AG10803 (cell line): Measurements from ENCODE around the gene LDB2.
A peak's percentile ranks its signal among the peaks of the same experiment; 100 is the strongest.

ENCODE experiments used
- DNase-seq: peaks from one replicate; pipeline ENCODE4 v3.0.0; 2010; ENCODE audit warnings: low read depth
- H3K4me3 ChIP-seq: 2 replicates; pipeline ENCODE4 v1.5.1; 2011; ENCODE audit warnings: mild to moderate bottlenecking, low read length, control low read depth
- TF ChIP-seq, protein P1 (sequence below): conservative IDR thresholded peaks from 2 replicates; pipeline ENCODE4 v1.5.1; 2011; ENCODE audit warnings: mild to moderate bottlenecking, low read length, control low read depth, inconsistent platforms

Gene LDB2

DNA sequence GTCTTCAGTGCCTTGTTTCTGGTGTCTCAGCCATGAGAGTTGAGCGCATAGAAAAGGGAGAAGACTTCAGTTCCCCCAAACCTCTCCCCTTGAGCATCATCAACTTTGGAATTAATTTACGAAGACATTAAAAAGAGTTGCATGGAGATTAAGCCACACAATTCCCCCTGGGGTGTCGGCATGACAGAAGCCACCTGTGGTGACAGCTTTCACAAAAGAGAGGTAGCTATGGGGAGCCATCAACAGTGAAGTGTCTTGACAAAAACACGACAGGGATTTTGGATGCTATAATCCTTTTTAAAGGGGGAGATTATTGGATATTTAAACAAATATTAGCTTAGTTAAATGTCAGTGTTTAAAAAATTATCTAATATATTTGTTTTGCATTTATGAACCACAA is 307.6 kb downstream of the LDB2 start:
- no peak overlapping the region for H3K4me3 ChIP-seq
- no peak for DNase-seq
- TF ChIP-seq, protein P1, sequence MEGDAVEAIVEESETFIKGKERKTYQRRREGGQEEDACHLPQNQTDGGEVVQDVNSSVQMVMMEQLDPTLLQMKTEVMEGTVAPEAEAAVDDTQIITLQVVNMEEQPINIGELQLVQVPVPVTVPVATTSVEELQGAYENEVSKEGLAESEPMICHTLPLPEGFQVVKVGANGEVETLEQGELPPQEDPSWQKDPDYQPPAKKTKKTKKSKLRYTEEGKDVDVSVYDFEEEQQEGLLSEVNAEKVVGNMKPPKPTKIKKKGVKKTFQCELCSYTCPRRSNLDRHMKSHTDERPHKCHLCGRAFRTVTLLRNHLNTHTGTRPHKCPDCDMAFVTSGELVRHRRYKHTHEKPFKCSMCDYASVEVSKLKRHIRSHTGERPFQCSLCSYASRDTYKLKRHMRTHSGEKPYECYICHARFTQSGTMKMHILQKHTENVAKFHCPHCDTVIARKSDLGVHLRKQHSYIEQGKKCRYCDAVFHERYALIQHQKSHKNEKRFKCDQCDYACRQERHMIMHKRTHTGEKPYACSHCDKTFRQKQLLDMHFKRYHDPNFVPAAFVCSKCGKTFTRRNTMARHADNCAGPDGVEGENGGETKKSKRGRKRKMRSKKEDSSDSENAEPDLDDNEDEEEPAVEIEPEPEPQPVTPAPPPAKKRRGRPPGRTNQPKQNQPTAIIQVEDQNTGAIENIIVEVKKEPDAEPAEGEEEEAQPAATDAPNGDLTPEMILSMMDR: no peak

DNA sequence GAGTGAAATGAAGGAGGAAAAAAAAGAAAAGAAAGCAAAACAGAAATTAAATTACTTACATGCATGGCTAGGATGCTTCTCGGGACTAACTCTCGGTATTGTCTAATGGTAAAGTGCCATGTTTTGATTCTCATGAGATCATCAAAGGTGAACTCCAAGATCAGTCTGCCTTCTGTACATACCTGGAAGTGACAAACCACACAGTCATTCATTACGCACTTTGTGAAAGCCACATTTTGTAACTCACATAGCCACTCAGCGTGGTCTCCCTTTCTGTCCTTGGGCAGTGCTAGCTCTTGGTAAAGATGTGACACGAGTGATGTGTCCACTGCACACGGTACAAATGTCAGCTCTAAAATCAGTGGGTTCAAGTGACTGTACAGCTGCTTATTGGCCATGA is 309.8 kb downstream of the LDB2 start:
- no peak for DNase-seq
- TF ChIP-seq, protein P1: no peak

DNA sequence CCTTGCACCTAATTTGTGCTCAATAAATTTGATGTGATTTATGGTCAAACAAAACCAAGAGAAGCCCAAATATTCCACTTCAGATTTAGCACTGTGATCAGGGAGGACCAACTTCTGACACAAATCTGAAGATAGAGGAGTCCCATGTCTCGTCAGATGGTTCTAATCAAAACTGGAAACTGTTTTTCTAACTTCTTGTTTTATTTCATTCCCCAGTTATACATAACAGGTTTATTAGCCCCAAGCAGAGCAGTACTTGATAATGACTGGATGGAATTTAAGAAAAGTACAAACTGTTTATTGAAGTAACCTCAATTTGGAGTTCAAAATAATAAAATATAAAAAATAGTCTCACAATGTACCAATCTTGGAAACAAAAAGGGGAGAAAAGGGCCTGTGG is 310.3 kb downstream of the LDB2 start:
- no peak for DNase-seq
- TF ChIP-seq, protein P1: no peak
- no peak overlapping the region for H3K4me3 ChIP-seq

More for the DNA sequence above, 309.8 kb downstream of the LDB2 start:
- no peak overlapping the region for H3K4me3 ChIP-seq

DNA sequence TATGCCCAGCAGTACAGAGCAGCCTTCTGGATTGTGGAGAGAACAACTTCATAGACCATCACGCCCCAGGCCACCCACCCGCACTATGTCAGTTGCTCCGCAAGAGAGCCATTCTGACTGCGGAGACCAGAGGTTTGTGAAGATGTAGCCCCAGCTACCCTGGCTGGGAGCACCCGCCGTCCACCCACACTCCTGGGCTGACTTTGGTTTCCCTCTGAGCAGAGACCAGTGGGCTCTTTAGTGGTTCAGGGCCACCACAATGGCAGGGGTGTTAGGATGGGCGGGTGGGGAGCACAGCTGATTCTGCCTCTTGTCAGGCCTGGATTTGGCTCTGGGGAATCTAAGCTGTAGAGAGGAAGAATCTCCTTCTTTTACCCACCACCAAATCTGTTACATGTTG is 313.4 kb downstream of the LDB2 start:
- DNase-seq: no peak
- no peak overlapping the region for H3K4me3 ChIP-seq
- TF ChIP-seq, protein P1: no peak

DNA sequence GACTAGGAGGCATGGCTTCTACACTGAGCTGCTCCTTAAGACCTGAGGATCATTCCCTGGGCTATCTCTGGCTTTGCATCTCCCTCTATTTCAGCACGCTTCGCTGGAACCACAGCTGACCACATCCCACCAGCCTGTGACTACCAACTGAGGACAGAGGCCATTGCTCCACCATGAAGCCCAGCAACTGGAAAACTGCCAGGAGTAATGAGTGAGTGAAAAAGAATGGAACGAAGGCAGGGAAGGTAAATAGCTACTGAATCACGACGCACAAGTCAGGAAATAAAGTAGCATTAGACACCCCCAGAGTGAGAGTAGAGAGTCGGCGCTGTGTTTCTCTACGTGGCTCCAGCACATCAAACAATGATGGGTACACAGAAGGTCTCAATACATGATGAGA is 314.7 kb downstream of the LDB2 start:
- DNase-seq: peak; percentile 38
- no peak overlapping the region for H3K4me3 ChIP-seq
- TF ChIP-seq, protein P1: no peak

DNA sequence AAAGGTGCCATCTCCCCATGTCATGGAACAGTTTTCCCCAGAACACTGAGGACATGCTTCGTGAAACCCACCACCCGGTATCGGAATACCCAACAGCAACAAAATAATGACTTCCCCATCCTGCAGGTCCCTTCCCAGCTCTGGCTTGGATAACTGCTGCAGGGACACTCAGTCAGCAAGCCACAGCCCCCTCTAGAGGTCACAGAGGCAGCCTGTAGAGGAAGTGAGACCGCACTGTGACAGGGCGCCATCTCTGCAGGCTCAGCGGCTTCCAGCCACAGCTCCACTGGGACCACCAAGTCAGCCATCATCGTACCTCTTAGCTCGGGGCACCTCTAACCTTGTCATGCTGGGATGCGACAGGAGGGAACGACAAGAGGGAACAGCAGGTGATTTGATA is 315.9 kb downstream of the LDB2 start:
- DNase-seq: no peak
- TF ChIP-seq, protein P1: no peak; the same call in 1 of the 2 replicates
- H3K4me3 ChIP-seq: no peak overlapping the region

DNA sequence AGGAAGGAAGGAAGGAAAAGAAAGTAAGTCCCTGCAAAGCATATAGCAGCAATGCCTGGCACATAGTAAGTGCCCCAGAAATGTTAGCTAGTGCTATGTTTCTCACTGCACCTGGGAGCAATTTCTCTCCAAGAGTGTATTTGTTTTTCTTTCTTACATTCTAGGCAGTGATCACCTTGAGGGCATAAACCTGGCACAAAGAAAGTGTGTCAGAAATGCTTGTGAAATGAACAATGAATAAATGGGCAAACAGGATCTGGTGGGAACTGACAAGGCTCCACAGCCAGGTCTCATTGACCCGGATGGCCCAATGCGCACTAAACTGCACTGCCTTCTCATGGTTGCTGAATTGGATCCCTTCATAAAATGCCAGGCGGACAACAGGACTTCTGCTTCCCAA is 316.4 kb downstream of the LDB2 start:
- no peak overlapping the region for H3K4me3 ChIP-seq
- TF ChIP-seq, protein P1: no peak
- no peak for DNase-seq
